OCI-LY1 (cell line): Measurements from ENCODE around the gene ANKRD34B.

Experiments used
- H2AFZ ChIP-seq: fragments of 200-600 bp; sonication (generic), shearing (Covaris generic); 2 replicates; pipeline ENCODE4 v1.6.0; 2014; ENCODE audit warnings: antibody characterized with exemption, mild to moderate bottlenecking, low read length
- H3F3A ChIP-seq: fragments of 200-600 bp; sonication (generic), shearing (Covaris generic); 2 replicates; pipeline ENCODE4 v1.6.0; 2014; ENCODE audit warnings: mild to moderate bottlenecking, antibody characterized with exemption, low read length, moderate library complexity; ENCODE audit not compliant: insufficient read depth
- H3K27ac ChIP-seq: fragments of 200-600 bp; sonication (generic); 2 replicates; pipeline ENCODE4 v1.5.1; 2014; ENCODE audit warnings: low read length, mixed run types, mild to moderate bottlenecking, low read depth; ENCODE audit not compliant: poor library complexity, severe bottlenecking
- H3K27me3 ChIP-seq: fragments of 200-600 bp; sonication (generic); 2 replicates; pipeline ENCODE4 v1.6.0; 2014; ENCODE audit warnings: antibody characterized with exemption, mild to moderate bottlenecking, low read length, moderate library complexity; ENCODE audit not compliant: insufficient read depth
- H3K36me3 ChIP-seq: fragments of 200-600 bp; sonication (generic); 2 replicates; pipeline ENCODE4 v1.6.1; 2014; ENCODE audit warnings: mild to moderate bottlenecking, antibody characterized with exemption, low read length, moderate library complexity, mixed read lengths; ENCODE audit not compliant: insufficient read depth
- H3K4me1 ChIP-seq: fragments of 200-600 bp; sonication (generic); 2 replicates; pipeline ENCODE4 v1.5.1; 2014; ENCODE audit warnings: mild to moderate bottlenecking, low read length, moderate library complexity; ENCODE audit not compliant: insufficient read depth, severe bottlenecking
- H3K4me2 ChIP-seq: fragments of 200-600 bp; sonication (generic), shearing (Covaris generic); 2 replicates; pipeline ENCODE4 v1.6.1; 2014; ENCODE audit warnings: low read length
- H3K4me3 ChIP-seq: fragments of 200-600 bp; sonication (generic); 2 replicates; pipeline ENCODE4 v1.5.1; 2014; ENCODE audit warnings: low read length, low read depth, mild to moderate bottlenecking, mixed read lengths; ENCODE audit not compliant: poor library complexity, severe bottlenecking
- H3K79me2 ChIP-seq: fragments of 200-600 bp; shearing (Covaris generic); 2 replicates; pipeline ENCODE4 v1.6.1; 2016; ENCODE audit warnings: mixed run types, low read length, mixed read lengths; ENCODE audit not compliant: insufficient read depth
- H3K9ac ChIP-seq: fragments of 200-600 bp; sonication (generic), shearing (Covaris generic); 2 replicates; pipeline ENCODE4 v1.6.1; 2014; ENCODE audit warnings: mild to moderate bottlenecking, low read length, mixed read lengths
- H3K9me2 ChIP-seq: fragments of 200-600 bp; sonication (generic), shearing (Covaris generic); 2 replicates; pipeline ENCODE4 v1.6.1; 2014; ENCODE audit warnings: low read depth, mild to moderate bottlenecking, low read length, mixed read lengths
- H3K9me3 ChIP-seq: fragments of 200-600 bp; shearing (Covaris generic); 2 replicates; pipeline ENCODE4 v1.6.1; 2014; ENCODE audit warnings: low read length, mixed read lengths
- H4K20me1 ChIP-seq: fragments of 200-600 bp; sonication (generic), shearing (Covaris generic); 2 replicates; pipeline ENCODE4 v1.6.0; 2016; ENCODE audit warnings: mild to moderate bottlenecking, low read length; ENCODE audit not compliant: insufficient read depth
- EZH2 ChIP-seq: fragments of 200-600 bp; sonication (generic), shearing (Covaris generic); IDR thresholded peaks from 2 replicates; pipeline ENCODE4 v1.8.0; 2017; ENCODE audit warnings: borderline replicate concordance, mixed run types, mild to moderate bottlenecking, antibody characterized with exemption, low read length, moderate library complexity, mixed read lengths
- TF ChIP-seq, protein P1 (sequence below): fragments of 200-600 bp; sonication (generic), shearing (Covaris generic); IDR thresholded peaks from 2 replicates; pipeline ENCODE4 v1.5.1; 2017; ENCODE audit warnings: mild to moderate bottlenecking, antibody characterized with exemption, low read length, moderate library complexity, mixed read lengths

ANKRD34B gene

DNA sequence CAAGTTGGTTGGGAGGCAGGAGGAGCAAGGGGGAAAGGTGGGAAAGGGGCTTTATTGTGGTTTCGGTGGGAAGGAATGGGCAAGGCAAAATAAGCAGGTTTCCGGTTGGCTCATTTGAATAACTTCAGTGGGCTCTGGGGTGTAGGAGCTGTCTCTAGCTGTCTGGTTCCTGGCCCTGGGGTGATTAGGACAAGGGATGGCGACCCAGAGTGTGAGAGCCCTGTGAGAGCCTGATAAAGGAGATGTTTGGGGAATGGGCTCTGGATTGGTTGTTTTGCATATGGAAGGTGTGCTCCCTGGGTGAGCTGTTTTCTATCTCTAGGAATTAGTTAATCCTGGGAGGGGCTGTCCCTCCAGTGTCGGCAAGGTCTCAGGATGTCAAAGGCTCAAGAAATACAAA, 15.4 kb downstream of the ANKRD34B start:
- Histone ChIP-seq H3K27ac (no peak overlapping the region), H3K36me3 (no peaks in the 10 kb centered on the region), H3K27me3 (no peaks in the 10 kb centered on the region), H3K79me2 (no peaks in the 10 kb centered on the region), H3K4me2 (no peak overlapping the region), H3K9ac (no peak overlapping the region), H4K20me1 (no peaks in the 10 kb centered on the region), H3K4me1 (no peaks in the 10 kb centered on the region), H3K9me3 (no peaks in the 10 kb centered on the region), H3F3A (no peaks in the 10 kb centered on the region), H3K9me2 (no peaks in the 10 kb centered on the region), H2AFZ (no peak overlapping the region), H3K4me3 (no peak overlapping the region)
- no peak for TF ChIP-seq EZH2
- TF ChIP-seq, protein P1, sequence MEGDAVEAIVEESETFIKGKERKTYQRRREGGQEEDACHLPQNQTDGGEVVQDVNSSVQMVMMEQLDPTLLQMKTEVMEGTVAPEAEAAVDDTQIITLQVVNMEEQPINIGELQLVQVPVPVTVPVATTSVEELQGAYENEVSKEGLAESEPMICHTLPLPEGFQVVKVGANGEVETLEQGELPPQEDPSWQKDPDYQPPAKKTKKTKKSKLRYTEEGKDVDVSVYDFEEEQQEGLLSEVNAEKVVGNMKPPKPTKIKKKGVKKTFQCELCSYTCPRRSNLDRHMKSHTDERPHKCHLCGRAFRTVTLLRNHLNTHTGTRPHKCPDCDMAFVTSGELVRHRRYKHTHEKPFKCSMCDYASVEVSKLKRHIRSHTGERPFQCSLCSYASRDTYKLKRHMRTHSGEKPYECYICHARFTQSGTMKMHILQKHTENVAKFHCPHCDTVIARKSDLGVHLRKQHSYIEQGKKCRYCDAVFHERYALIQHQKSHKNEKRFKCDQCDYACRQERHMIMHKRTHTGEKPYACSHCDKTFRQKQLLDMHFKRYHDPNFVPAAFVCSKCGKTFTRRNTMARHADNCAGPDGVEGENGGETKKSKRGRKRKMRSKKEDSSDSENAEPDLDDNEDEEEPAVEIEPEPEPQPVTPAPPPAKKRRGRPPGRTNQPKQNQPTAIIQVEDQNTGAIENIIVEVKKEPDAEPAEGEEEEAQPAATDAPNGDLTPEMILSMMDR: no peak

DNA sequence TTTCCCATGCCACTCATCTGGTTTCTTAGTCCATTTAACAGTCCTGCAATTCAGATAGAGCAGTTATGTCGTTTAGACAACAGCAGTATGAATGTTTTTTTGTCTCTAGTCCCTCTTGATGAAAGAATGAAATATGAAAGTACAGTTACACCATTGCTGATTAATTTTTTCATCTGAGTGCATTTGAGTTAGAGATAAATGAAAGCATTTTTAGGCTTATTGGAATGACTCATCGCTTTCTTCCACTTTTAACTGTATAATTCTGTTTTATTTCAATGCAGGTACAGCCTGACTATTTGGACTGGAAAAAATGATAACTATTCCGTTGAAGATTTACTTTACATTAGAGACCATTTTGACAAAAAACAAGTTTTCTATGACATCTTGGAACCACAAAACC, 28.7 kb downstream of the ANKRD34B start:
- H2AFZ ChIP-seq: no peak overlapping the region

DNA sequence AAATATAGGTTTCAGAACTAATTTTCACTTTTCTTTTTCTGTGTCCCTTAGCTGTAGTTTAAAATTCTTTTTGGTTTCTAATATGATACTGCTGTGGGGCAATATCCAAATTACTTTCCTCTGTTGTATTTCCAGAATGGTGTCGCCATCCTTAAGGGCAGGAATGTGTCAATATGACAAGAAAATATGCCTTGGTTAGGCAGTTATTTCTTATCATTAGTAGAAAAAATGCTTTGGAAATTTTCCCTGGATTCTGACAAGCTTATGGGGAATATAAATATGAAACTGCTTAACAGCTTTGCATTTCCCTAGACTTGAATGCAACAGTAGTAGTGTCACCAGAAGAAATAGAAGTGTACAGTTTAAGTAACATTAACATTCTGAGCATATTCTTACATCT, 29.4 kb downstream of the ANKRD34B start:
- no peaks in the 10 kb centered on the region for H3K27me3 ChIP-seq
- no peak overlapping the region for H2AFZ ChIP-seq
- H3K79me2 ChIP-seq: no peaks in the 10 kb centered on the region
- no peaks in the 10 kb centered on the region for H3F3A ChIP-seq
- no peak overlapping the region for H3K9ac ChIP-seq
- H3K27ac ChIP-seq: no peak overlapping the region
- no peaks in the 10 kb centered on the region for H3K9me2 ChIP-seq
- no peaks in the 10 kb centered on the region for H3K9me3 ChIP-seq
- H3K36me3 ChIP-seq: no peaks in the 10 kb centered on the region
- TF ChIP-seq, protein P1: no peak
- TF ChIP-seq EZH2: no peak
- H3K4me3 ChIP-seq: no peak overlapping the region
- H3K4me2 ChIP-seq: no peak overlapping the region
- H3K4me1 ChIP-seq: no peaks in the 10 kb centered on the region
- H4K20me1 ChIP-seq: no peaks in the 10 kb centered on the region

More for the DNA sequence above, 28.7 kb downstream of the ANKRD34B start:
- Histone ChIP-seq H3K36me3 (no peaks in the 10 kb centered on the region), H3K9me2 (no peaks in the 10 kb centered on the region), H3K27me3 (no peaks in the 10 kb centered on the region), H3K4me3 (no peak overlapping the region), H3K27ac (no peak overlapping the region), H4K20me1 (no peaks in the 10 kb centered on the region), H3K9me3 (no peaks in the 10 kb centered on the region), H3K79me2 (no peaks in the 10 kb centered on the region), H3F3A (no peaks in the 10 kb centered on the region), H3K9ac (no peak overlapping the region), H3K4me2 (no peak overlapping the region), H3K4me1 (no peaks in the 10 kb centered on the region)
- no peak for TF ChIP-seq EZH2
- TF ChIP-seq, protein P1: no peak
